HEK293 (cell line): ENCODE measurements around the gene EFNA2.
A peak's percentile ranks its signal among the peaks of the same experiment; 100 is the strongest.

Experiments
- CTCF ChIA-PET: fragments of 350-600 bp; formaldehyde crosslinking; extraction: SDS; loops from one replicate; lab custom pipeline; 2021; ENCODE audit warnings: antibody characterized with exemption; lab: Yijun Ruan, JAX
- POLR2A ChIA-PET: fragments of 300-600 bp; formaldehyde crosslinking; extraction: SDS; loops from one replicate; lab custom pipeline; 2020; ENCODE audit warnings: antibody characterized with exemption, inconsistent platforms; lab: Yijun Ruan, JAX
- H3K27ac ChIP-seq: fragments of 200-500 bp; sonication (Bioruptor generic); 2 replicates; pipeline ENCODE4 v1.5.1; 2014; ENCODE audit warnings: low read depth, low read length, control low read depth, inconsistent platforms; ENCODE audit errors: extremely low read depth
- H3K36me3 ChIP-seq, 2 experiments: fragments of 200-500 bp in 1 of 2; sonication (Bioruptor generic) in 1 of 2; 1 replicate in 1 of 2; 2 replicates in 1 of 2; pipeline ENCODE4 v1.5.1; 2014 to 2017; ENCODE audit warnings: inconsistent platforms in 2 of 2, low read length in 2 of 2; ENCODE audit not compliant: control insufficient read depth in 2 of 2, insufficient read depth in 1 of 2
- H3K4me1 ChIP-seq: fragments of 200-500 bp; sonication (Bioruptor generic); 2 replicates; pipeline ENCODE4 v1.5.1; 2014; ENCODE audit warnings: mild to moderate bottlenecking, low read length, inconsistent platforms; ENCODE audit not compliant: control insufficient read depth, insufficient read depth
- H3K4me3 ChIP-seq: 2 replicates; pipeline ENCODE4 v1.5.1; 2011; ENCODE audit warnings: low read depth, mild to moderate bottlenecking, control low read depth, low read length, moderate library complexity
- H3K9me3 ChIP-seq: fragments of 200-500 bp; sonication (Bioruptor generic); 2 replicates; pipeline ENCODE4 v1.5.1; 2014; ENCODE audit warnings: low read depth, low read length, inconsistent platforms; ENCODE audit not compliant: control insufficient read depth, insufficient read depth
- BCL11B ChIP-seq: fragments of 450-650 bp; formaldehyde crosslinking; IDR thresholded peaks from 2 replicates; pipeline ENCODE4 v1.5.1; 2016; ENCODE audit warnings: low read depth, missing biosample characterization, missing genetic modification characterization
- HOXD13 ChIP-seq: sonication (generic); formaldehyde crosslinking; IDR thresholded peaks from 2 replicates; pipeline ENCODE4 v1.8.0; 2022; ENCODE audit warnings: missing genetic modification reagents, borderline replicate concordance
- KLF9 ChIP-seq: fragments of 450-650 bp; formaldehyde crosslinking; IDR thresholded peaks from 2 replicates; pipeline ENCODE4 v1.5.1; 2016; ENCODE audit warnings: missing biosample characterization, missing genetic modification characterization, low read depth
- MYNN ChIP-seq: fragments of 450-650 bp; formaldehyde crosslinking; IDR thresholded peaks from 2 replicates; pipeline ENCODE4 v1.5.1; 2016; ENCODE audit warnings: missing biosample characterization, missing genetic modification characterization, borderline replicate concordance
- PRDM6 ChIP-seq: fragments of 450-650 bp; formaldehyde crosslinking; IDR thresholded peaks from 2 replicates; pipeline ENCODE4 v1.5.1; 2017; ENCODE audit warnings: missing biosample characterization, missing genetic modification characterization
- REST ChIP-seq: fragments of 450-650 bp; formaldehyde crosslinking; IDR thresholded peaks from 2 replicates; pipeline ENCODE4 v1.5.1; 2016; ENCODE audit warnings: missing biosample characterization, missing genetic modification characterization
- WT1 ChIP-seq: fragments of 450-650 bp; formaldehyde crosslinking; IDR thresholded peaks from 2 replicates; pipeline ENCODE4 v1.5.1; 2016; ENCODE audit warnings: missing biosample characterization, missing genetic modification characterization
- YY1 ChIP-seq: fragments of 450-650 bp; formaldehyde crosslinking; IDR thresholded peaks from 2 replicates; pipeline ENCODE4 v1.5.1; 2018; ENCODE audit warnings: missing biosample characterization, missing genetic modification characterization
- ZBTB7A ChIP-seq: fragments of 450-650 bp; formaldehyde crosslinking; IDR thresholded peaks from 2 replicates; pipeline ENCODE4 v1.5.1; 2016; ENCODE audit warnings: low read depth, missing biosample characterization, missing genetic modification characterization
- ZFP41 ChIP-seq: fragments of 450-650 bp; formaldehyde crosslinking; IDR thresholded peaks from 2 replicates; pipeline ENCODE4 v1.5.1; 2016; ENCODE audit warnings: missing biosample characterization, missing genetic modification characterization, borderline replicate concordance
- ZNF132 ChIP-seq: fragments of 450-650 bp; formaldehyde crosslinking; IDR thresholded peaks from 2 replicates; pipeline ENCODE4 v1.5.1; 2017; ENCODE audit warnings: missing biosample characterization, missing genetic modification characterization, borderline replicate concordance
- ZNF146 ChIP-seq: fragments of 450-650 bp; formaldehyde crosslinking; IDR thresholded peaks from 2 replicates; pipeline ENCODE4 v1.5.1; 2016; ENCODE audit warnings: missing biosample characterization, missing genetic modification characterization
- ZNF155 ChIP-seq: fragments of 450-650 bp; formaldehyde crosslinking; IDR thresholded peaks from 2 replicates; pipeline ENCODE4 v1.5.1; 2016; ENCODE audit warnings: missing biosample characterization, missing genetic modification characterization
- ZNF157 ChIP-seq: fragments of 450-650 bp; formaldehyde crosslinking; IDR thresholded peaks from 2 replicates; pipeline ENCODE4 v1.5.1; 2016; ENCODE audit warnings: missing biosample characterization, missing genetic modification characterization
- ZNF19 ChIP-seq: fragments of 450-650 bp; formaldehyde crosslinking; IDR thresholded peaks from 2 replicates; pipeline ENCODE4; 2016; ENCODE audit warnings: missing biosample characterization, missing genetic modification characterization, low read depth
- ZNF202 ChIP-seq: fragments of 450-650 bp; formaldehyde crosslinking; IDR thresholded peaks from 2 replicates; pipeline ENCODE4 v1.5.1; 2016; ENCODE audit warnings: missing biosample characterization, missing genetic modification characterization, borderline replicate concordance
- ZNF239 ChIP-seq: fragments of 450-650 bp; formaldehyde crosslinking; IDR thresholded peaks from 2 replicates; pipeline ENCODE4 v1.5.1; 2016; ENCODE audit warnings: missing biosample characterization, missing genetic modification characterization
- ZNF248 ChIP-seq: fragments of 450-650 bp; formaldehyde crosslinking; IDR thresholded peaks from 2 replicates; pipeline ENCODE4 v1.5.1; 2017; ENCODE audit warnings: missing biosample characterization, missing genetic modification characterization
- ZNF292 ChIP-seq: fragments of 450-650 bp; formaldehyde crosslinking; IDR thresholded peaks from 2 replicates; pipeline ENCODE4 v1.5.1; 2016; ENCODE audit warnings: low read depth, missing biosample characterization, missing genetic modification characterization, borderline replicate concordance
- ZNF311 ChIP-seq: fragments of 450-650 bp; formaldehyde crosslinking; IDR thresholded peaks from 2 replicates; pipeline ENCODE4 v1.5.1; 2017; ENCODE audit warnings: missing biosample characterization, missing genetic modification characterization, borderline replicate concordance
- ZNF335 ChIP-seq: fragments of 450-650 bp; formaldehyde crosslinking; conservative IDR thresholded peaks from 2 replicates; pipeline ENCODE4 v1.5.1; 2016; ENCODE audit warnings: missing biosample characterization, missing genetic modification characterization
- ZNF362 ChIP-seq: fragments of 450-650 bp; formaldehyde crosslinking; IDR thresholded peaks from 2 replicates; pipeline ENCODE4 v1.5.1; 2016; ENCODE audit warnings: missing biosample characterization, missing genetic modification characterization
- ZNF529 ChIP-seq: fragments of 450-650 bp; formaldehyde crosslinking; IDR thresholded peaks from 2 replicates; pipeline ENCODE4 v1.5.1; 2017; ENCODE audit warnings: missing genetic modification characterization, missing biosample characterization; ENCODE audit not compliant: insufficient replicate concordance
- ZNF530 ChIP-seq: fragments of 450-650 bp; formaldehyde crosslinking; IDR thresholded peaks from 2 replicates; pipeline ENCODE4 v1.5.1; 2016; ENCODE audit warnings: low read depth, missing biosample characterization, missing genetic modification characterization
- ZNF560 ChIP-seq: fragments of 450-650 bp; formaldehyde crosslinking; IDR thresholded peaks from 2 replicates; pipeline ENCODE4 v1.5.1; 2017; ENCODE audit warnings: missing biosample characterization, missing genetic modification characterization, borderline replicate concordance
- ZNF561 ChIP-seq: fragments of 450-650 bp; IDR thresholded peaks from 2 replicates; pipeline ENCODE4 v1.5.1; 2018; ENCODE audit warnings: missing biosample characterization, missing genetic modification characterization, borderline replicate concordance
- ZNF571 ChIP-seq: fragments of 450-650 bp; formaldehyde crosslinking; IDR thresholded peaks from 2 replicates; pipeline ENCODE4 v1.5.0; 2017; ENCODE audit warnings: missing biosample characterization, missing genetic modification characterization
- ZNF621 ChIP-seq: fragments of 450-650 bp; formaldehyde crosslinking; IDR thresholded peaks from 2 replicates; pipeline ENCODE4 v1.5.1; 2017; ENCODE audit warnings: missing biosample characterization, missing genetic modification characterization
- ZNF623 ChIP-seq: fragments of 450-650 bp; formaldehyde crosslinking; IDR thresholded peaks from 2 replicates; pipeline ENCODE4 v1.5.1; 2016; ENCODE audit warnings: missing biosample characterization, missing genetic modification characterization
- ZNF658 ChIP-seq: fragments of 450-650 bp; formaldehyde crosslinking; IDR thresholded peaks from 2 replicates; pipeline ENCODE4; 2016; ENCODE audit warnings: missing biosample characterization, missing genetic modification characterization
- ZNF664 ChIP-seq: fragments of 450-650 bp; formaldehyde crosslinking; IDR thresholded peaks from 2 replicates; pipeline ENCODE4 v1.5.1; 2016; ENCODE audit warnings: missing biosample characterization, missing genetic modification characterization
- ZNF830 ChIP-seq: fragments of 450-650 bp; IDR thresholded peaks from 2 replicates; pipeline ENCODE4 v1.5.0; 2018; ENCODE audit warnings: missing biosample characterization, missing genetic modification characterization, low read depth, mild to moderate bottlenecking, moderate library complexity
- ZSCAN23 ChIP-seq: fragments of 450-650 bp; formaldehyde crosslinking; IDR thresholded peaks from 2 replicates; pipeline ENCODE4 v1.5.1; 2016; ENCODE audit warnings: missing biosample characterization, missing genetic modification characterization
- ZXDB ChIP-seq: fragments of 450-650 bp; formaldehyde crosslinking; IDR thresholded peaks from 2 replicates; pipeline ENCODE4 v1.5.1; 2016; ENCODE audit warnings: missing biosample characterization, missing genetic modification characterization

Gene EFNA2

GRCh38 chr19:1250437-1251260 lies 35.0 kb upstream of the EFNA2 start:
- peaks cover 5 to 33% of the 10 kb centered on the region in 2 experiments; a peak in 2 of 3 replicates for H3K36me3 ChIP-seq
- H3K9me3 ChIP-seq: no peaks in the 10 kb centered on the region
- ChIA-PET CTCF (interaction anchor here (1.0 kb wide), 1 partner anchor 16 kb away, joined by 3 read pairs; no protein-coding TSS in a partner anchor), POLR2A (interaction anchor here (0.6 to 10.8 kb wide), 4 partner anchors 15 to 19 kb away, joined by 3 to 407 read pairs (median 5); partner anchors contain the start of gene CIRBP)
- peak overlapping the region; percentile 100 for H3K27ac ChIP-seq
- peak overlapping the region; percentile 92 for H3K4me3 ChIP-seq
- H3K4me1 ChIP-seq: peaks cover 4% of the 10 kb centered on the region
- TF ChIP-seq ZNF664 (tag by site-specific recombination): no peak
- TF ChIP-seq ZNF239 (tag by site-specific recombination): no peak
- TF ChIP-seq ZXDB (tag by site-specific recombination): no peak
- TF ChIP-seq ZNF248: no peak
- TF ChIP-seq ZNF561 (tag by site-specific recombination): no peak
- TF ChIP-seq ZNF529 (tag by site-specific recombination): no peak
- TF ChIP-seq ZNF19: no peak
- no peak for TF ChIP-seq ZNF362 (tag by site-specific recombination)
- no peak for TF ChIP-seq PRDM6 (tag by site-specific recombination)
- no peak for TF ChIP-seq ZFP41 (tag by site-specific recombination)
- no peak for TF ChIP-seq ZNF202 (tag by site-specific recombination)
- TF ChIP-seq ZNF621 (tag by site-specific recombination): no peak
- TF ChIP-seq ZNF623: no peak
- TF ChIP-seq ZNF292 (tag by site-specific recombination): no peak
- no peak for TF ChIP-seq ZNF560 (tag by site-specific recombination)
- peak; percentile 76 for TF ChIP-seq BCL11B
- TF ChIP-seq ZNF157 (tag by site-specific recombination): no peak
- 0 out of 2 replicates have a peak, but pooled peaks have one; percentile 3 for TF ChIP-seq REST (tag by site-specific recombination)
- TF ChIP-seq ZNF335: no peak
- no peak for TF ChIP-seq ZSCAN23 (tag by site-specific recombination)
- no peak for TF ChIP-seq ZNF658 (tag by site-specific recombination)
- no peak for TF ChIP-seq ZBTB7A (tag by site-specific recombination)
- no peak for TF ChIP-seq ZNF311 (tag by site-specific recombination)
- no peak for TF ChIP-seq YY1
- TF ChIP-seq ZNF571 (tag by site-specific recombination): no peak
- TF ChIP-seq ZNF155: no peak
- TF ChIP-seq ZNF530: no peak
- TF ChIP-seq WT1: no peak
- no peak for TF ChIP-seq HOXD13 (CRISPR knock-in tag)
- no peak for TF ChIP-seq ZNF830 (tag by site-specific recombination)
- TF ChIP-seq KLF9 (tag by site-specific recombination): peak; percentile 30
- TF ChIP-seq MYNN (tag by site-specific recombination): no peak
- no peak for TF ChIP-seq ZNF146 (tag by site-specific recombination)
- TF ChIP-seq ZNF132: no peak
